HG03045 (cell line): ENCODE results near the gene ASTE1.
"Not testable (repeated sequence)": the region's sequence is repeated elsewhere in the genome, so short reads cannot be mapped to it uniquely, and the experiment has no call there.

Experiments used
- ATAC-seq: cut with Tn5 transposase; IDR thresholded peaks from one replicate; pipeline ENCODE4 v1.9.1; 2021; ENCODE audit warnings: mild to moderate bottlenecking, moderate library complexity; ENCODE audit not compliant: unreplicated experiment

Gene ASTE1, protein sequence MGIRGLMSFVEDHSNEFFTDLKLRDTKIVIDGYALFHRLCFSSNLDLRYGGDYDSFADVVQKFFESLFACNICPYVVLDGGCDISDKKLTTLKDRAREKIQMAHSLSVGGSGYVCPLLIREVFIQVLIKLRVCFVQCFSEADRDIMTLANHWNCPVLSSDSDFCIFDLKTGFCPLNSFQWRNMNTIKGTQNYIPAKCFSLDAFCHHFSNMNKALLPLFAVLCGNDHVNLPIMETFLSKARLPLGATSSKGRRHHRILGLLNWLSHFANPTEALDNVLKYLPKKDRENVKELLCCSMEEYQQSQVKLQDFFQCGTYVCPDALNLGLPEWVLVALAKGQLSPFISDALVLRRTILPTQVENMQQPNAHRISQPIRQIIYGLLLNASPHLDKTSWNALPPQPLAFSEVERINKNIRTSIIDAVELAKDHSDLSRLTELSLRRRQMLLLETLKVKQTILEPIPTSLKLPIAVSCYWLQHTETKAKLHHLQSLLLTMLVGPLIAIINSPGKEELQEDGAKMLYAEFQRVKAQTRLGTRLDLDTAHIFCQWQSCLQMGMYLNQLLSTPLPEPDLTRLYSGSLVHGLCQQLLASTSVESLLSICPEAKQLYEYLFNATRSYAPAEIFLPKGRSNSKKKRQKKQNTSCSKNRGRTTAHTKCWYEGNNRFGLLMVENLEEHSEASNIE

DNA sequence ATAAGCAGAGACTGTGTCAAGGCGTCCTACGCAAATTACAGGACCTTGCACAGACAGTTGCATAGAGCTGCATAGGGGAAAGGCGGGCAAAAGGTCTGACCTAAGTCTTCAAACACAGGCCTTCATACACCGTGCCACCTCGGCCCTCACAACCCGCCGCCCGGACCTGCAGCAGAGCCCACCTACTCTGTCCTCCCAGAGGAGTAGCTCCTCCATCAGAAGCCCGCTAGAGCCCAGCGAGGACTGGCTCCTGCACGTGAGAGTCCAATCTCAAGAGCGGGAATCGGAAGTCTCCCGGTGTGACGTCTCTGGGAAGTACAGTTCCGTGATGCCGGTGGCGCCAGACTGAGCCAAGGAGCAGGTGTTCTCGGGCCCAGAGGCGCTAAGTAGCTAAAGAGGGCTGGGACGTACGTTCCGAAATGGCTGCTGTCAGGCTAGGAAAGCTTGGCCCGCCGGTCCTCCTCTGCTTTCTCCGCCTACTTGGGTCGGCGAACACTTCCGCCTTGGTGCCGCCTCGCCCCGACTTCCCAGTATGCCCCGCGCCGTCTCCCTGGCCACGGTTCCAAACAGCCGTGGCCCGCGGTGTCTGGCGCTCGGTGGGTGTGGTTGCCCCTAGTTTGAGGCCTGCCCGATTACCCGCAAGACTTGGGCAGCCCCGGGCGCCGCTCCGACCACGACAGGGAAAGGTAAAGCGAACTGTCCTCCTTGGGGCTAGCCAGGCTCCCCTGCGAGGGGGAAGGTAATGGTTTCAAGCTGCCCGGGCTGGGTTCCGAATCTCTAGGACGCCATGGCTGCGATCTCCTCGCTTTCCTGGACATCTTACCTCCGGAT is at the start of gene ASTE1, which contains the start of gene NEK11:
Gene ASTE1 (minus strand): TSS at position 505 of the 831 bp plus-strand sequence. CDS start 1,519 bp downstream, outside the sequence.
Gene NEK11 (plus strand): TSS at position 557 of the 831 bp plus-strand sequence. CDS start 2,832 bp downstream, outside the sequence.
- ATAC-seq = peak; percentile 99

DNA sequence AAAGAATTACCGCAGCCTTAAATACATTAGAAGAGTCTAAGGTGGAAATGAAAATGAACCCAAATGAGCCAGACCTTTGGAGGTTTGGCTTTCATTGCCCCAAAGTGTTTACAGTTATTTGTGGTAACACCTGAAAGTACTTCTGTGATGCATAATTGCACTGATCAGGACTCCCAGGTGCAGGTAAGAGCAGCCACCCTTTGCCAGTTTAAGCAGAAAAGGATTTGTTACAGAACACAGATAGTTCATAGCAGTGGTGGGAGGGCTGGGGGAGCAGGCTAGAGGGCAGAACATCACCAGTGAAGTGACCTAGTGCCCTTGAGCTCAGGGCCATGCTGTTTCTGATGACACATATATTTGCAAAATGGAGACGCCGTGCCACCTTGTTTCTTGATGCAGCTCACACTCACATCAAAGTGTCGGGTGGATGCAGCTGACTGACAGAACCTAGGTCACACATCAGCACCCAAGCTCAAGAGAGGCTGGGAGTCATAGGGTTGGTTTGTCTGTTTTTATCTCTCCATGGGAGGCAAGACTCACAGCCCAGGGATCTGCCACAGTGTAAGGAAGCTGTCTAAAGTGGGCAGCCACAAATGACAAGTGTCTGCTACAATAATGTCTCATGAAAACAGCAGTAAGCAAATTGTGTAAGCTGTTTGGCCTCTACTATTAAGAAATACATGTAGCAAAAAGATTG is 49.2 kb upstream of the ASTE1 start:
- ATAC-seq = no peak

DNA sequence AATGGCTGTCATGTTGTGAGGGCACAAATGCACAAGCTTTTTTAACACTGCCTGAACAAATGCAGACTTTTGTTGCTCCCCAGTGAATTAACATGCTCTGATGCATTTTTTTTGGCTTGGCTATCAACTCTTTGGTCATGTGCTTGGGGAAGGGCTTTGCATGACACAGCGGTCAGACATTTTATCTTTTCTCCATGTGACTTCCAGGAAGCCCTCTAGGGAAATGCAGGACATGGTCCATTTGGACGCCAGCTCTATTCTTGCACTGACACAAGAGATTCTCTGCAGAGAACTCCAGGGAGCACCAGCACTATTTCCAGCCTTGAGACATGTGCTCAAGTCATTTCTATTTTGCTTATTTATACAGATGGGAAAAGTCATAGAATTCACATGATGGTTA is 46.2 kb upstream of the ASTE1 start:
- ATAC-seq = no peak

GRCh38 chr3:131072099-131072559 is 45.5 kb upstream of the ASTE1 start:
- no peak for ATAC-seq

DNA sequence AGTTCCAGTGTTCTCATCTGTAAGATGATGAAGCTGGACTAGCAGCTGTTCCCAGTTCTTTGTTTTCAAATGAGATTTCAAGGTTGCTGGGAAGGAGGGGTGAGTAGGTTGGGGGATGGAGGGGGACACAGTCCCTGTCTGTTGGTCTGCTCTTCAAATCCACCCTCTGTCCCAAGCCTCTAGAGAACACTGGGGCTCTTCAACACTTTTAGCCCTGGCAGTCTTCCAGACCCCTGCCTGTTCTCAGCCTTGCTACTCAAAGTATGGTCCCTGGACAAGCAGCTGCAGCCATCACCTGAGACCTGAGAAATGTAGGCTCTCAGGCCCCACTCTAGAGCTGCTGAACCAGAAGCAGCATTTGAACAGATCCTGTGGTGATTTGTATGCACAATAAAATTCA is 41.4 kb upstream of the ASTE1 start:
- no peak for ATAC-seq

- no peak for ATAC-seq
Measured at GRCh38 chr3:131053043-131053859, 26.6 kb upstream of the ASTE1 start.

- ATAC-seq = no peak
Measured at GRCh38 chr3:131050001-131050400, 23.4 kb upstream of the ASTE1 start.

GRCh38 chr3:131048030-131048429 is 21.4 kb upstream of the ASTE1 start:
- ATAC-seq = no peak

GRCh38 chr3:131047582-131047981 is 21.0 kb upstream of the ASTE1 start:
- ATAC-seq = no peak

- ATAC-seq = not testable (repeated sequence)
Measured at GRCh38 chr3:131042271-131042985, 15.8 kb upstream of the ASTE1 start.

- ATAC-seq = no peak
Measured at GRCh38 chr3:131038326-131038725, 11.7 kb upstream of the ASTE1 start.

GRCh38 chr3:131036986-131037385 is 10.4 kb upstream of the ASTE1 start:
- ATAC-seq = no peak

DNA sequence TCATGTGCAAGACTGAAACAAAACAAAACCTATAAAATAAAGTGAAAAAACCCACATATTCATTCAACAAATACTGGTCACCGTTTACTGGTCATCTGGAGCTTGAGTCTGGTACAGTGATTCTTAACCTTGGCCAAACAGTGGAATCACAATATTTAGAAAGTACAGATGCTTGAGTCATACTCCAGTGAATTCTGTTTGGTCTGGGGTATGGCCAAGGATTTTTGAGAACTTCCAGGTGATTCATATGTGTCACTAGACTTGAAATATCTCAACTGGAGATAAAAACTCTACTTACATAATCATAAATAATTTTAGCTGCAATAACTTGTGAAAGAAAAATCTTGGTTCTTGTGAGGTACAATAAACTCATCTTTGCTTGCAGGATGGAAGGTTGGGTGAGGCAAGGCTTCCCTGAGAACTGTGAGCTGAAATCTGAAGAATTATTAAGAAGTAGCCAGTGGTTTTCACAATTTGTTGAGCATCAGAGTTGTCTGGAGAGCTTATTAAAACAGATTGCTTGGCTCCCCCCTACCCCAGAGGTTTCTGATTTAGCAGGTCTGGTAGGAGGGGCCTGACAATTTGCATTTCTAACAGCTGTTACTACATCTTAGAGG is 9.7 kb upstream of the ASTE1 start:
- ATAC-seq = no peak

DNA sequence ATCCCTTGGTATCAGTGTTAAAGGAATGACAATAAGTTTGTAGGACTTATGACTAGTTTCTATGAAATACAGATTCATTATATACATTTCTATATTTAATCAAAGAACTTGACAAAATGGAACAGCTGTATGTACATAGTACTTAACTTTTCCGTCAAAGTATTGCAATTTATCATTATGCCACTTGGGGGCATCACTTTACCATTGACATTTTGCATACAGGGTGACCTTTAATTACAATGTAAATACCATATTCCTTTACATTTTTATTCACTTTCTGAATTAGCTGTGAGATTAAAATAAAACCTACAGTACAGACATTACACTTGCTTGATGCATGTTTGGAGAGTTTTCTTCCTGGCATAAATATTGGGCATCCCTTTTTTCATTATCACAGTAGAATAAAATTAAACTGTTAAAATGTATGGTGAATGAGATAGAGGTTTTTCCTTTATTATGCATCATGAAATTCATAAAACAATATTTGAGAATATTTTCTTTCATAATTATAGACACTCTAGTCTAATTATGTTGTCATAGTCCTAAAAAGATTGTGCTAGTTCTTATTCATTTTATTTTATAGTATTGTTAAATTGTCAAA is 7.0 kb upstream of the ASTE1 start:
- ATAC-seq = no peak

- ATAC-seq = no peak
Measured at GRCh38 chr3:131031660-131032059, 5.0 kb upstream of the ASTE1 start.

- no peak for ATAC-seq
Measured at GRCh38 chr3:131028844-131029243, 2.2 kb upstream of the ASTE1 start.

DNA sequence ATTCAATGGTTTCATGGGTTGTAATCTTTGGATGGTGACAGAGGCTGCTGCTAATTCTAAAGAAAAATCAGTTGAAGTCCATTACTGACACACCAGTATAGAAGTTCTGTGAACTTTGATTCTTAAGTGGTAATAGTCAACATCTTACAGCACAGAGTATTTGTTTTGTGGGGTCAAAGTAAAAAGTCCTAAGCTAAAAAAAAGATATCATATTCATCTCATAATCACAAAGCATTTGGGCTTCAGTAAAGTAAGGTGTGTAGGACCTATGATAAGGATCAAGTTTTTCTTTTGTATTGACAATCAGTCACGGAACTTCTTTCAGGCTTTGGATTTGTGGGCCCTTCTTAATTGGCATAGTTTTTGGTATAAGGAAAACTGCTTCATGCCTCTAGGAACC is 1.1 kb downstream of the ASTE1 start:
- no peak for ATAC-seq

GRCh38 chr3:131020122-131020693 is 6.4 kb downstream of the ASTE1 start:
- no peak for ATAC-seq
